Spleen (tissue), 7 donors: ENCODE measurements around the gene GGT1.
"Not testable (repeated sequence)": the region's sequence is repeated elsewhere in the genome, so short reads cannot be mapped to it uniquely, and the experiment has no call there.

Experiments
- POLR2A ChIP-seq, 3 donors: fragments of 450-650 bp; IDR thresholded peaks; one replicate each; pipeline ENCODE4 v1.5.1; 2017; ENCODE audit warnings: antibody characterized with exemption in 3 of 3, mild to moderate bottlenecking in 1 of 3
- TF ChIP-seq, protein P1 (sequence below), 11 experiments: fragments of 200-600 bp in 7 of 11; fragments of 450-650 bp in 4 of 11; sonication (generic) in 4 of 11; IDR thresholded peaks in 8 of 11; conservative IDR thresholded peaks in 3 of 11; 1 replicate in 7 of 11; 2 replicates in 4 of 11; pipeline versions ENCODE4 v1.4.0 to v1.8.0; 2016 to 2021; ENCODE audit warnings: antibody characterized with exemption in 11 of 11, inconsistent platforms in 4 of 11, mild to moderate bottlenecking in 1 of 11
- donor health status: DM: no; HTN: no; CAD: no; lungs with moderate emphysema.
- donor health status: DM: no; HTN: no; CAD: no.
- donor health status: DM: no; HTN: no; CAD: no.

- TF ChIP-seq, protein P1, sequence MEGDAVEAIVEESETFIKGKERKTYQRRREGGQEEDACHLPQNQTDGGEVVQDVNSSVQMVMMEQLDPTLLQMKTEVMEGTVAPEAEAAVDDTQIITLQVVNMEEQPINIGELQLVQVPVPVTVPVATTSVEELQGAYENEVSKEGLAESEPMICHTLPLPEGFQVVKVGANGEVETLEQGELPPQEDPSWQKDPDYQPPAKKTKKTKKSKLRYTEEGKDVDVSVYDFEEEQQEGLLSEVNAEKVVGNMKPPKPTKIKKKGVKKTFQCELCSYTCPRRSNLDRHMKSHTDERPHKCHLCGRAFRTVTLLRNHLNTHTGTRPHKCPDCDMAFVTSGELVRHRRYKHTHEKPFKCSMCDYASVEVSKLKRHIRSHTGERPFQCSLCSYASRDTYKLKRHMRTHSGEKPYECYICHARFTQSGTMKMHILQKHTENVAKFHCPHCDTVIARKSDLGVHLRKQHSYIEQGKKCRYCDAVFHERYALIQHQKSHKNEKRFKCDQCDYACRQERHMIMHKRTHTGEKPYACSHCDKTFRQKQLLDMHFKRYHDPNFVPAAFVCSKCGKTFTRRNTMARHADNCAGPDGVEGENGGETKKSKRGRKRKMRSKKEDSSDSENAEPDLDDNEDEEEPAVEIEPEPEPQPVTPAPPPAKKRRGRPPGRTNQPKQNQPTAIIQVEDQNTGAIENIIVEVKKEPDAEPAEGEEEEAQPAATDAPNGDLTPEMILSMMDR (IDR thresholded peaks at IDR 0.05 in 8 of 11, conservative IDR thresholded peaks at IDR 0.05 in 3 of 11) = not testable (repeated sequence)
- not testable (repeated sequence) for TF ChIP-seq POLR2A (IDR thresholded peaks at IDR 0.05)
Measured at GRCh38 chr22:24622596-24622995, 19.6 kb downstream of the GGT1 start.
